Measurements from ENCODE around the gene FAM168A.

The FAM168A gene

DNA sequence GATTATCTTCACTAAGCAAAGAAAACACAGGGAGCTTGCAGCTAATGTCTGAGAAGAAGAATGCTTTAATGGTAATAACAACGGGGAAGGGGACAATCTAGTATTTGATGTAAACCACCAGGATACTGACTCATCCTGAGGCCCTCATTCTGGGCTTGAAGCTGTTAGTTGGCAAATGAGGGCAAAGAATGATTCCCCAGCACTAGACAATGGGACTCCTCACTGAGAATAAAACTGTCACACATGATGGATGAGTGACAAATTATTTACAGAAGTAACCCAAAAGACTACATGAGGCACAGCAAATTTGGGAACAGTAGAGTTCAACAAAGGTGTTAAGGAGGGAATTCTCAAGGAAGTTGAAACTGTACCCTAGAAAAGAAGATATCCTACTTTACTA, 76.3 kb downstream of the FAM168A start:
- ATAC-seq, result peak; percentile 87
- TF ChIP-seq ISL1 (CRISPR knock-in tag; IDR thresholded peaks at IDR 0.05), result peak; percentile 53; the same call in 1 of the 2 replicates
- no peak for TF ChIP-seq ESRRG (CRISPR knock-in tag; IDR thresholded peaks at IDR 0.05)

DNA sequence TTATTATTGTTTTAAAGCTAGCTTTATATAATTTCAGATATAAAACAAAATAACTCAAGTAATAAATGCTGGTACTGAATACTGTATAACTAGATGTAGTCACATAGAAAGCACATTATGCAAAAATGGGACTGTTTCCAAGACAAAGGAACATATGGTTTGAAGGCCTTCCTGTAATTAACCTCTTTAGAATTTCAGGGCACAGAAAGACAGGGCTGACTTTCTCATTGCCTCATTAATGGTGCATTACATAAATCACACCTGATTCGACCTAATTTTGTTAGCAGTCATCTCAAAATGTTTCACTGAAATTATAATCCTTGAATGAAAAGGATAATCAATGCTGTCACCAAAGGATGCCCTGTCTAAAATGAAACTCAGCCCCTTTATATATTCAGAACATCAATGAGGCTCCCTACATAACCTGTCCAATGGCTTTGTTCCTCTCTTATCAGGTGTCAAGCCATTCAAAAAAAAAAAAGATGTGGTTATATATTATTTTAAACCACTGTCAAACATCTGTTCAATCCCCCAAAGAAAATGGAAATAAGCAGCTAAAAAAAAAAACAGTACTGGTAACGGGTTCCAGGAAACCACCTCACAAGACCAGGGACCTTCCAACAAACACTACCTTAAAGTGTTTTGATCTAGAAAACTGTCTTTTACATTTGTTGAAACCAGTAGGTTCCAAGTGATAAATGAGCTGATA, 77.4 kb downstream of the FAM168A start:
- TF ChIP-seq SNAI2 (CRISPR knock-in tag; IDR thresholded peaks at IDR 0.05) (no peak), ZFP30 (CRISPR knock-in tag; IDR thresholded peaks at IDR 0.05) (no peak), ZNF70 (CRISPR knock-in tag; IDR thresholded peaks at IDR 0.05) (no peak), ZNF565 (CRISPR knock-in tag; conservative IDR thresholded peaks at IDR 0.05; ENCODE audit: low read depth) (no peak), ZNF8 (CRISPR knock-in tag; IDR thresholded peaks at IDR 0.05) (no peak), GLIS3 (CRISPR knock-in tag; IDR thresholded peaks at IDR 0.05) (no peak), ZC3H10 (CRISPR knock-in tag; IDR thresholded peaks at IDR 0.05) (no peak), BACH2 (CRISPR knock-in tag; IDR thresholded peaks at IDR 0.05; ENCODE audit: borderline replicate concordance) (no peak), TOX (CRISPR knock-in tag; IDR thresholded peaks at IDR 0.05; ENCODE audit: borderline replicate concordance) (no peak), ZFP3 (CRISPR knock-in tag; IDR thresholded peaks at IDR 0.05) (no peak), ISL1 (CRISPR knock-in tag; IDR thresholded peaks at IDR 0.05) (no peak), PPARA (CRISPR knock-in tag; IDR thresholded peaks at IDR 0.05; ENCODE audit: borderline replicate concordance) (no peak), CSDC2 (CRISPR knock-in tag; IDR thresholded peaks at IDR 0.05) (no peak), ESRRG (CRISPR knock-in tag; IDR thresholded peaks at IDR 0.05) (no peak), ARNTL (CRISPR knock-in tag; IDR thresholded peaks at IDR 0.05; ENCODE audit: borderline replicate concordance, low read depth) (no peak), TCF4 (CRISPR knock-in tag; IDR thresholded peaks at IDR 0.05; ENCODE audit: borderline replicate concordance) (no peak), RARB (CRISPR knock-in tag; IDR thresholded peaks at IDR 0.05) (no peak)
- TF ChIP-seq, protein P1, sequence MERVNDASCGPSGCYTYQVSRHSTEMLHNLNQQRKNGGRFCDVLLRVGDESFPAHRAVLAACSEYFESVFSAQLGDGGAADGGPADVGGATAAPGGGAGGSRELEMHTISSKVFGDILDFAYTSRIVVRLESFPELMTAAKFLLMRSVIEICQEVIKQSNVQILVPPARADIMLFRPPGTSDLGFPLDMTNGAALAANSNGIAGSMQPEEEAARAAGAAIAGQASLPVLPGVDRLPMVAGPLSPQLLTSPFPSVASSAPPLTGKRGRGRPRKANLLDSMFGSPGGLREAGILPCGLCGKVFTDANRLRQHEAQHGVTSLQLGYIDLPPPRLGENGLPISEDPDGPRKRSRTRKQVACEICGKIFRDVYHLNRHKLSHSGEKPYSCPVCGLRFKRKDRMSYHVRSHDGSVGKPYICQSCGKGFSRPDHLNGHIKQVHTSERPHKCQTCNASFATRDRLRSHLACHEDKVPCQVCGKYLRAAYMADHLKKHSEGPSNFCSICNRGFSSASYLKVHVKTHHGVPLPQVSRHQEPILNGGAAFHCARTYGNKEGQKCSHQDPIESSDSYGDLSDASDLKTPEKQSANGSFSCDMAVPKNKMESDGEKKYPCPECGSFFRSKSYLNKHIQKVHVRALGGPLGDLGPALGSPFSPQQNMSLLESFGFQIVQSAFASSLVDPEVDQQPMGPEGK (CRISPR knock-in tag; IDR thresholded peaks at IDR 0.05; ENCODE audit: borderline replicate concordance), result no peak
- TF ChIP-seq, protein P2, sequence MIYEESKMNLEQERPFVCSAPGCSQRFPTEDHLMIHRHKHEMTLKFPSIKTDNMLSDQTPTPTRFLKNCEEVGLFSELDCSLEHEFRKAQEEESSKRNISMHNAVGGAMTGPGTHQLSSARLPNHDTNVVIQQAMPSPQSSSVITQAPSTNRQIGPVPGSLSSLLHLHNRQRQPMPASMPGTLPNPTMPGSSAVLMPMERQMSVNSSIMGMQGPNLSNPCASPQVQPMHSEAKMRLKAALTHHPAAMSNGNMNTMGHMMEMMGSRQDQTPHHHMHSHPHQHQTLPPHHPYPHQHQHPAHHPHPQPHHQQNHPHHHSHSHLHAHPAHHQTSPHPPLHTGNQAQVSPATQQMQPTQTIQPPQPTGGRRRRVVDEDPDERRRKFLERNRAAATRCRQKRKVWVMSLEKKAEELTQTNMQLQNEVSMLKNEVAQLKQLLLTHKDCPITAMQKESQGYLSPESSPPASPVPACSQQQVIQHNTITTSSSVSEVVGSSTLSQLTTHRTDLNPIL (CRISPR knock-in tag; IDR thresholded peaks at IDR 0.05; ENCODE audit: low read depth), result no peak
- TF ChIP-seq, protein P3, sequence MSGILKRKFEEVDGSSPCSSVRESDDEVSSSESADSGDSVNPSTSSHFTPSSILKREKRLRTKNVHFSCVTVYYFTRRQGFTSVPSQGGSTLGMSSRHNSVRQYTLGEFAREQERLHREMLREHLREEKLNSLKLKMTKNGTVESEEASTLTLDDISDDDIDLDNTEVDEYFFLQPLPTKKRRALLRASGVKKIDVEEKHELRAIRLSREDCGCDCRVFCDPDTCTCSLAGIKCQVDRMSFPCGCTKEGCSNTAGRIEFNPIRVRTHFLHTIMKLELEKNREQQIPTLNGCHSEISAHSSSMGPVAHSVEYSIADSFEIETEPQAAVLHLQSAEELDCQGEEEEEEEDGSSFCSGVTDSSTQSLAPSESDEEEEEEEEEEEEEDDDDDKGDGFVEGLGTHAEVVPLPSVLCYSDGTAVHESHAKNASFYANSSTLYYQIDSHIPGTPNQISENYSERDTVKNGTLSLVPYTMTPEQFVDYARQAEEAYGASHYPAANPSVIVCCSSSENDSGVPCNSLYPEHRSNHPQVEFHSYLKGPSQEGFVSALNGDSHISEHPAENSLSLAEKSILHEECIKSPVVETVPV (CRISPR knock-in tag; IDR thresholded peaks at IDR 0.05), result no peak
- peak; percentile 40; the same call in 1 of the 3 replicates for ATAC-seq

DNA sequence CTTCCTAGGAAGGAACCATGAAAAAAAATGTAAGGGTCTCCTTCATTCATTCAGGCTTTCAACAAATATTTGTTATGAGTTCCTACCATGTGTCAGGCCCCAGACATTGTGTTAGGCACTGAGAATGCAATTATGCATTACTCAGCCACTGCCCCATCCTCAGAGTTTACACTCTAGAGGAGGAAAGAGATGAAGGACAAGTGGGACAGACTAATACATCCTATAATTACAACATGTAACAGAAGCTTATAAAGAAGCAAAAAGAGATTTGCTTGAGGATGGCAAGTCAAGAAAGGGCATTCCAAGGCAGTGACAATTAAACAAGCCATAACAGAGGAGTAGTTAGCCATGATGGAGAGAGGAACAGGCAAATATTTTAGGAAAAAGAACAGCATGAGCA, 78.6 kb downstream of the FAM168A start:
- ATAC-seq, result no peak
- TF ChIP-seq ZNF8 (CRISPR knock-in tag; IDR thresholded peaks at IDR 0.05) (no peak), BACH2 (CRISPR knock-in tag; IDR thresholded peaks at IDR 0.05; ENCODE audit: borderline replicate concordance) (no peak), ESRRG (CRISPR knock-in tag; IDR thresholded peaks at IDR 0.05) (no peak), ARNTL (CRISPR knock-in tag; IDR thresholded peaks at IDR 0.05; ENCODE audit: borderline replicate concordance, low read depth) (no peak), TCF4 (CRISPR knock-in tag; IDR thresholded peaks at IDR 0.05; ENCODE audit: borderline replicate concordance) (no peak), ZC3H10 (CRISPR knock-in tag; IDR thresholded peaks at IDR 0.05) (no peak), OSR1 (CRISPR knock-in tag; IDR thresholded peaks at IDR 0.05) (no peak), TOX (CRISPR knock-in tag; IDR thresholded peaks at IDR 0.05; ENCODE audit: borderline replicate concordance) (no peak)
- TF ChIP-seq, protein P2 (CRISPR knock-in tag; IDR thresholded peaks at IDR 0.05; ENCODE audit: low read depth), result no peak
- TF ChIP-seq, protein P3 (CRISPR knock-in tag; IDR thresholded peaks at IDR 0.05), result no peak
- TF ChIP-seq, protein P4, sequence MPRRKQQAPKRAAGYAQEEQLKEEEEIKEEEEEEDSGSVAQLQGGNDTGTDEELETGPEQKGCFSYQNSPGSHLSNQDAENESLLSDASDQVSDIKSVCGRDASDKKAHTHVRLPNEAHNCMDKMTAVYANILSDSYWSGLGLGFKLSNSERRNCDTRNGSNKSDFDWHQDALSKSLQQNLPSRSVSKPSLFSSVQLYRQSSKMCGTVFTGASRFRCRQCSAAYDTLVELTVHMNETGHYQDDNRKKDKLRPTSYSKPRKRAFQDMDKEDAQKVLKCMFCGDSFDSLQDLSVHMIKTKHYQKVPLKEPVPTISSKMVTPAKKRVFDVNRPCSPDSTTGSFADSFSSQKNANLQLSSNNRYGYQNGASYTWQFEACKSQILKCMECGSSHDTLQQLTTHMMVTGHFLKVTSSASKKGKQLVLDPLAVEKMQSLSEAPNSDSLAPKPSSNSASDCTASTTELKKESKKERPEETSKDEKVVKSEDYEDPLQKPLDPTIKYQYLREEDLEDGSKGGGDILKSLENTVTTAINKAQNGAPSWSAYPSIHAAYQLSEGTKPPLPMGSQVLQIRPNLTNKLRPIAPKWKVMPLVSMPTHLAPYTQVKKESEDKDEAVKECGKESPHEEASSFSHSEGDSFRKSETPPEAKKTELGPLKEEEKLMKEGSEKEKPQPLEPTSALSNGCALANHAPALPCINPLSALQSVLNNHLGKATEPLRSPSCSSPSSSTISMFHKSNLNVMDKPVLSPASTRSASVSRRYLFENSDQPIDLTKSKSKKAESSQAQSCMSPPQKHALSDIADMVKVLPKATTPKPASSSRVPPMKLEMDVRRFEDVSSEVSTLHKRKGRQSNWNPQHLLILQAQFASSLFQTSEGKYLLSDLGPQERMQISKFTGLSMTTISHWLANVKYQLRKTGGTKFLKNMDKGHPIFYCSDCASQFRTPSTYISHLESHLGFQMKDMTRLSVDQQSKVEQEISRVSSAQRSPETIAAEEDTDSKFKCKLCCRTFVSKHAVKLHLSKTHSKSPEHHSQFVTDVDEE (CRISPR knock-in tag; IDR thresholded peaks at IDR 0.05), result no peak
- TF ChIP-seq, protein P1 (CRISPR knock-in tag; IDR thresholded peaks at IDR 0.05; ENCODE audit: borderline replicate concordance), result no peak
- TF ChIP-seq, protein P5, sequence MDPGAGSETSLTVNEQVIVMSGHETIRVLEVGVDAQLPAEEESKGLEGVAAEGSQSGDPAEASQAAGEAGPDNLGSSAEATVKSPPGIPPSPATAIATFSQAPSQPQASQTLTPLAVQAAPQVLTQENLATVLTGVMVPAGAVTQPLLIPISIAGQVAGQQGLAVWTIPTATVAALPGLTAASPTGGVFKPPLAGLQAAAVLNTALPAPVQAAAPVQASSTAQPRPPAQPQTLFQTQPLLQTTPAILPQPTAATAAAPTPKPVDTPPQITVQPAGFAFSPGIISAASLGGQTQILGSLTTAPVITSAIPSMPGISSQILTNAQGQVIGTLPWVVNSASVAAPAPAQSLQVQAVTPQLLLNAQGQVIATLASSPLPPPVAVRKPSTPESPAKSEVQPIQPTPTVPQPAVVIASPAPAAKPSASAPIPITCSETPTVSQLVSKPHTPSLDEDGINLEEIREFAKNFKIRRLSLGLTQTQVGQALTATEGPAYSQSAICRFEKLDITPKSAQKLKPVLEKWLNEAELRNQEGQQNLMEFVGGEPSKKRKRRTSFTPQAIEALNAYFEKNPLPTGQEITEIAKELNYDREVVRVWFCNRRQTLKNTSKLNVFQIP (CRISPR knock-in tag; IDR thresholded peaks at IDR 0.05; ENCODE audit: borderline replicate concordance, low read depth), result no peak
